ENCODE data around the gene MEIOB.
"Not testable (repeated sequence)": the region's sequence is repeated elsewhere in the genome, so short reads cannot be mapped to it uniquely, and the experiment has no call there.

Gene MEIOB

DNA sequence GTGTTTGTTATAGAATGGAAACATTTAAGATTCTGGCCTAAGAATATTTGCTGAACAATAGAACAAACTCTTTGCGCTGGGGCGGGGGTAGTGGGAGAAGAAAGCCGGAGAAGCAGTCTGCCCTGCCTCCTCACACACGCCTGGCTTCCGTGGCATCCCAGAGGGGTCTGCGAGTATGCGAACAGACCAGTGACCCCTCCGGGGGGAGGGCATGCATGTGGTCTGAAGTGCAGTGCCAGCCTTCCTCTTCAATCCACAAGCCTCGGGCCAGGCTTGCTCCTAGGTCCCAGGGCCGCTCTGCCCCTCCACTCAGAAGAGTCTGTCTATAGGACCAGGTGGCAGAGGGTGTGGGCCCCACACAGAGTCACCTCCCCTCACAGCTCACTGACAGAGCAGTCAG lies 64.3 kb downstream of the MEIOB start:
- no peak for DNase-seq

DNA sequence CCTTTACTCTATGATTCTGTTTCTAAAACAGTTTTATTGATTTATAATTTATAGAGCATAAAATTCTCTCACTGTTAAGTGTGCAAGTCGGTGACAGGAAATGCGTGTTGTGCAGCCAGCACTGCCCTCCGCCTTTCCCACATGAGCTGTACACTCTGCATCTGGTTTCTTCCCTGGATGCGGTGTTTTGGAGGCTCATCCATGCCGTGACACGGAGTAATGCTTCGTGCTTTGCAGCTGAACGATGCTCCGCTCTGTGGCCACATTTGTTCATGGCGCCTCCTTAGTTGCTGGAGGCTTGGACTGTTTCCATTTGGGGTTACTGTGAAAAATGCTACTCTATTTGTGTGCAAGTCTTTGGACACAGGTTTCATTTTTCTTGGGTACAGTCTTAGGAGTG lies 71.3 kb downstream of the MEIOB start:
- DNase-seq, result no peak

DNA sequence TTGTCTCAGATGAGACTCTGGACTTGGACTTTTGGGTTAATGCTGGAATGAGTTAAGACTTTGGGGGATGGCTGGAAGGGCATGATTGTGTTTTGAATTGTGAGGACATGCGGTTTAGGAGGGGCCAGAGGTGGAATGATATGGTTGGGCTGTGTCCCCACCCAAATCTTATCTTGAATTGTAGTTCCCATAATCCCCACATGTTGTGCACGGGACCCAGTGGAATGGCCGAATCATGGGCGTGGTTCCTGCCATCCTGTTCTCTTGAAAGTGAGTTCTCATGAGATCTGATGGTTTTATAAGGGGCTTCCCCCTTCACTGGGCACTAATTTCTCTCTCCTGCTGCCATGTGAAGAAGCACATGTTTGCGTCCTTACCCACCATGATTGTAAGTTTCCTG lies 72.7 kb downstream of the MEIOB start:
- not testable (repeated sequence) for DNase-seq

DNA sequence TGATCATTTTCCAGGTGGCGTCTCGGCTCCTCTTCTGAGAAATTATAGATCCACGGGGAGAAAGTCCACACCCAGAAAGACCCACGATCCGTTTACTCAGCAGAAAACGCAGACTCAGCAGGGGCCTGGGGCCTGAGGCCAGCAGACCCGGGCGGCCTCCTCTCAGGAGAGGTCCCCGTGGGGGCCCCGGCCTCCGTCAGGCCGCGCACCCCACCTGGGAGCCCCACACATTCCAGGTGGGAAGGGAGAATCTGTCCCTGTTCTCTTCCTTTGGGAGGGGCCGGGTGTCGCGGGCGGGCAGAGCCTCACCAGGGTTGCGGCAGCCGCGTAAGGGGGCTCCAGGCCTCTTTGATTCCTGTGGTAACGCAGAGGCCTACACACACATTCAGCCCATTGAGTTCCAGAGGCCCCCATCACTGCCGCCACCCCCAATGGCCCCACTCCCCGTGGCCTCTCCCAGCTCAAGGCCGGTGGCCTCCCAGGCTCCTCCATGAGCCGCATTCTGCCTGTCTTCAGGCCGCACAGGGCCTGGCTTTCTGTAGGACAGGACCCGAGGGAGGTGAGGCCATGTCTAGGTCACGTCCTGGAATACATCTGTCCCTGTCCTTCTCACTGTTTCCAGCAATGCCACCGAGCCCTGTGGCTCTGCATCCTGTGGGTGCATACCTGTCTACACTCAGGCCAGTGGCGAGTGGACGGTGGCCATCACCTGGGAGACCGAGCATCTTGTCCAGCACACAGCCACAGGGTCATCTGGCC lies 76.9 kb downstream of the MEIOB start:
- DNase-seq, result peak; percentile 38

DNA sequence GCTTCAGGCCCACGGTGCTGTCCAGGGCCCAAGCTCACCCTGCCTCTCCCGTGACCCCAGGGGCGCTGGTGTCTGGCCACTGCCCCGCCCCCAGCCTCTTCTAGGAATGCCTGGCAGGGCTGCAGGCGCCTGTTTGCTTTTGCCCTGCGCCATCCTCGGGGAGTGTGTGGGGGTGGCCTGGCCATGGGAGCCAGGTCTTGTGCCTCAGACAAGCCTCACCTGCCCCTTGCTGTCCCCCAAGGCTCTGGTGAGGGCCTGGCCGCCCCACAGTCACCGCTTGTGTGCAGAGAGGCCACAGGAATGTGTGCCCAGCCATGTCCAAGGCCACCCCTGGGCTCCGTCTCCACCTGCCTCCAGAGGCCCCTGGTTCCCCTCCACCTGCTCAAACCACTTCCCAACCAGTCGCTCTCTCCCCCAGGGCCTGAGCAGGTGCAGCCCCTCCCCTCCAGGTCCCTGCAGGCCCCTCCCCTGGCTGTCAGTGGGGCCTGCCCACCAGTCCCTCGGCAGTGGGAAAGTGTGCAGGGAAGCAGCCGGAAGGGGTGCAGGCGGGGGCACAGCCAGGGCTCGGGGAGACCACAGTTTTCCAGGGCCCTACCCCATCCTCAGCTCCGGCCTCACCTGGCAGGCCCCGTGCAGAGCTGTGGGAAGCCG lies 77.6 kb downstream of the MEIOB start:
- DNase-seq, result peak; percentile 52

DNA sequence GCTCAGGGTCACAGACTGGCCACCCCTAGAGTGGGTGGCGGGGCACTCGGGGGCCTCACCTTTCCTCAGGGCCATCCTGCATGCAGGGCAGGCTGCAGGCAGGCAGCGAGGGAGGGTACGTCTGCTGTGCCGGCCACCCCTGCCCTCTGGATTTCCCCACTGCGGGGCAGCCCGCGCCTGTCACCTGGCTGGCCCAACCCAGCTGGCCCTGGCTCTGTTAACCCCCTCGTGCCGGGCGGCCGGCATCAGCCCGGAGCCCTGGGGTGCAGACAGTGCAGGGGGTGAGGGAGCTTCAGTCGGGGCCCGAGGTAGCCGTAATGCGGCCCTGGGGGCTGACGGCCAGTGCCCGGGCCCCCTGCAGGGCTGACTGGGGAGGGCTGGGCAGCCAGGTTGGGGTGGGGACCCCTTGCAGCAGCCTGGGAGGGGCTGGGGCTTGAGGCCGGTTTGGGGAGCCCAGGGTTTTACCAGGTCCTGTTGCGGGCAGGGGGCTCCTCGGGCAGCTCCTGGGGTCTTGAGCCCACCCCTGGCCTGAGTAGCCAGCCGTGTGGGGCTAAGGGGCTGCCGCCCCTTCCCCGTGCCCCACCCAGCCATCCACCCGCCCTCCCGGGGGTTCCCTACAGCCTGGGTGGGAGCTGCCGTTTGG lies 78.3 kb downstream of the MEIOB start, which contains the start of gene IGFALS:
TSS of gene IGFALS (minus strand) at position 128 of the 643 bp plus-strand sequence. CDS start at position 75, 53 bp downstream.
- no peak for DNase-seq

DNA sequence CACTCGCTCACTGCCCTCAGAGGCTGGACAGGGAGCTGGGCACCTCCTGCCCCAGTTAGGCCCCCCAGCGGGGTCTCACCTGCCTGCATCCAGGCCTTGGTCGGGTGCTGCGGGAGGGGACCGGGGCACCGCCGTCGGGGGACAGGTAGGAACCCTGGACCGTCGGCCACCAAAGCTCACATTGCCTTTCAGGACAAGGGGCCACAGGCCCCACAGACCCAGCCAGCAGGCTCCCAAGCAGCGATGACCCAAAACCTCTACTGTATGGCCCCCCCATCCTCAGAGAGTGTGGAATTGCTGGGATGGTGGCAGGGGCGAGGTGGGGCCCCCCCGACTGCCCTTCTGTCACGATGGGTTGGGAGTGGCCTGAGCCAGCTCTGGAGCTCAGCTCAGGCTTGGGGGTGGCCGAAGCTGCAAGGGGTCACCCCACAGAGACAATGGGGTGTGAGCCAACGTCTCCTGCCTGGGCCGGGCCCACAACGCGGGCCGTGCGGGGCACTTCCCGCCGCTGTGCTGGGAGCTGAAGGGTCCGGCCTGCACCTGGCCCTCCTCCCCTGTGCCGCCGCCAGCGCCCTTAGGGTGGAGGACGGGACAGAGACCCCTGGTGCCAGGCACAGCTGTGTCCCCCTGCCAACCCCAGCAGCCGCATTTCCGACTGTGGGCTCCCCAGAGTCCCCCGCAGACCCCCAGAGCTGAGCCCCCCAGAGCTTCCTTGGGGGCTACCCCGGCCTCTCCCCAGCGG lies 79.0 kb downstream of the MEIOB start:
- no peak for DNase-seq

DNA sequence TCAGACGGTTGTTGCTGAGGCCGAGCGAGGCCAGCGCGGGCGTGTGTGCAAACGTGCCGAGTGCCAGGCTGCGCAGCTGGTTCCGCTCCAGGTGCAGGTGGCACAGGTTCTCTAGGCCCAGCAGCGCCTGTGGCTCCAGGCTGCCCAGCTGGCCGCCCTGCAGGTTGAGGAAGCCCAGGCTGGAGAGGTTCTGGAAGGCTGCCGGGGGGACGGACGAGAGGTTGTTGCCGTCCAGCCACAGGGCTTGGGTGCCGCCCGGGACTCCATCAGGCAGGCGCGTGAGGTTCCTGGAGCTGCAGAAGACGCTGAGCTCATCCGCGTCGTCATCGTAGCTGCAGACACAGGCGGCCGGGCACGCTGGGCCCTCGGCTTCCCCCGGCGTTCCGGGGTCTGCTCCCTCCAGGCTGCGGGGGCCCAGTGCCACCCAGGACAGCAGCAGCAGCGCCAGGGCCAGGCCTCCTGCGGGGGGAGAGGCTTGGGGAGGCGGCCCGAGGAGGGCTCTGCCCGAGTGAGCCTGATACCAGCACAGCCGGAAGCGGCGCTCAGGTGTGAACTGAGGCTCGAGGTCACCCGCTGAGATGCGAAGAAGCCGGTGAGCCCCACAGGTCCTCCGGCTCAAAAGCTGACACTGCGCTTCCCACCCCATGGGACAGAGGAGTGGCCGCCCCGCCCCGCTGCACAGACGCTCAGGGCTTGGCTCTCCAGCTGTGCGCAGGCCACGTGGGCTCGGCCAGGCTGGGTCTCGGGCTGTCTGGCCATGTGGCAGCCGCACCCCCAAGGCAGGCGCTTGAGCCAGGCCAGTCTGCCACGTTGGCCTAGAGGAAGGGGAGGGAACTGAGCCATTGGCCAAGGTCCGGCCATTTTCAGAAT lies 79.8 kb downstream of the MEIOB start:
- peak; percentile 51 for DNase-seq

DNA sequence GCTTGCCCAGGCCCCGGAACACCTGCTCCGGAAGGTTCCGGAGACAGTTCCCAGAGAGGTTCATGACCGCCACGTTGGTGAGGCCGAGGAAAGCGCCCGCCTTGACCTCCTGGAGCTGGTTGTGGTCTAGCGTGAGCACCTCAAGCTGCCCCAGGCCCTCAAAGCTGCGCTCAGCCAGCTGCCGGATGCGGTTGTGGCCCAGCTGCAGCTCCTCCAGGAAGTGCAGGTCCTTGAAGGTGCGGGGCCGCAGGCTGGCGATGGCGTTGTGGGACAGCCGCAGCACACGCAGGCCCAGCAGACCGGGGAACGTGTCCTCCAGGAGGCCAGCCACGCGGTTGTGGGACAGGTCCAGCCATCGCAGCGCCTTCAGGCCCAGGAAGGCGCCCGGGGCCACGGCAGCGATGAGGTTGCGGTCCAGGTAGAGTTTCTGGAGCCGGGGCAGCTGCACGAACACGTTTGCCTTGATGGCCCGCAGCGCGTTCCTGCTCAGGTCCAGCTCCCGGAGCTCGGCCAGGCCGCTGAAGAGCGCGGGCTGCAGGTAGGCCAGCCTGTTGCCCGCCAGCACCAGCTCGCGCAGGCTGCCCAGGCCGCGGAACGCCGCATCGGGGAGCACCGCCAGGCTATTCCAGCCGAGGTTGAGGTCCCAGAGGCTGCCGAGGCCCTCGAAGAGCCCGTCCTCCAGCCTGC lies 80.6 kb downstream of the MEIOB start:
- DNase-seq, result peak; percentile 50

DNA sequence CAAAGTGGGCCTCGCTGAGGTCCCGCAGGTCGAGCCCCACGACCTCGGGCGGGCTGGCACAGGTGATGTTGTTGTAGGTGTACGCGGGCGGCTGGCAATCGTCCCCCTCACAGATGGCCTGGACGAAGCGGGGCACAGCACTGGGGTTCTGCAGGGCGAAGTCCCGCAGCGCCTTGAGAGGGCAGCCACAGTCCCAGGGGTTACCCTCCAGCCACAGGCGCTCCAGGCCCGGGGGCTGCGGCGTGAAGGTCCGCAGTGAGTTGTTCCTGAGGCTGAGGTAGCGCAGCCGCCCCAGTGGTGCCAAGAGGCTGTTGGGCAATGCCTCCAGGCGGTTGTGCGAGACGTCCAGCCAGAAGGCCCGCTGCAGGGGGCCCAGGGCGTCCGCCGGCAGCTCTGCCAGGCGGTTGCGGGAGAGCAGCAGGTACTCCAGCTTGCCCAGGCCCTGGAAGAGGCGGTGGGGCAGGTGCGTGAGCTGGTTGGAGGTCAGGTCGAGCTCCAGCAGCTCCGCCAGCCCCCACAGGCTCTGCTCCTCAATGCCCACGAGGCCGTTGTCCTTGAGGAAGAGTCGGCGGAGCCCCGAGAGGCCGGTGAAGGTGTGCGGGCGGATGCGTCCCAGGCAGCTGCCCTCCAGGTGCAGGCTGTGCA lies 81.2 kb downstream of the MEIOB start:
- peak; percentile 42 for DNase-seq

DNA sequence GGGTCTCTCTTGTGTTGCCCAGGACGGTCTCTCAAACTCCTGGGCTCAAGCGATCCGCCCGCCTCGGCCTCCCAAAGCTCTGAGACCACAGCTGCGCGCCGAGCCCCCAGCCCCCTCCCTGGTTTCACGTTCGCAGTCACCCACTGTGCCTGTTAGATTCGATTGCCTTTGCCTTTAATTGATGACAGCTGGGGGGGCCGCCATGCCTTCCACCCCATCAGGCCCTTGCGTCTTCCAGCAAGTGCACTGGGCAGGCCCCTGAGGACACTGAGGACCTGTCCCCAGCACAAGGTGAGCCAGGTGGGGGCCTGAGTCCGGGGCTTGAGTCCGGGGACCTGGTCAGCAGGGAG lies 81.7 kb downstream of the MEIOB start:
- DNase-seq, result no peak

DNA sequence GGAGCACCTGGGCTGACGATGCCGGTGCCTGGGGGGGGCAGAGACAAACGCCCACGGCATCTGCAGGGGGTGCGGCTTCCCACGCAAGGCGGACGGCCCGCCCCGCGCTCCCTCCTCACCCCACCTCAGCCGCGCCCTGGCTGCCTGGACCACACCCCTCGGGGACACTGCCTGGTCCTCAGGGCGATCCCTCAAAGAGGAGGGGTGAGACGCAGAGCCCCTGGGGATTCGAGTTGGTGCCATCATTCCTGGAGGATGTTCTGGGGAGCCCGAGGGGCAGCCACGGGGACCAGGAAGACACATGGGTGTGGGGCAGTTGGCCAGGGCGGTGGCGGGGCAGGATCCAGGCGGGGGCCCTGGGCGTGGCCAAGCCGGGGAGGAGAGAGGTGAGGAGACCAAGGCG lies 82.3 kb downstream of the MEIOB start:
- DNase-seq, result peak; percentile 37

DNA sequence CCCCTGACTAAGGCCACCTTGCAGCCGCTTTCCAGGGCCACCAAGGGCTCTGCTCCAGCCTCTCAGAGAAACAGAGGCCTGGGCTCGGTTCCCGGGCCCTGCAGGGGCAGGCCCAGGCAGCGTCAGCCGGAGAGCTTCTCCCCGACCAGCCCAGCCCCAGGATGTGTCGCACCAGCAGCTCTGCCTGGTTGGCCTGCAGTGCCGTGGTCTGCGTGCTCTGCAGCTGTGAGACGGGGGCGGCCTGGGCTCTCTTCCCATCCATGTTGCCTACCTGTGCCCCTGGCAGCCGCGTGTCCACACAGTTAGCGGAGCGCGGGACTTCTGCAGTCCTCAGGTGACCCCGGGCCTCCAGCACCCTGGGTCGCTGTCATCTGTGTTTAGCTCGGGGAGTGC lies 83.3 kb downstream of the MEIOB start:
- peak; percentile 49 for DNase-seq

DNA sequence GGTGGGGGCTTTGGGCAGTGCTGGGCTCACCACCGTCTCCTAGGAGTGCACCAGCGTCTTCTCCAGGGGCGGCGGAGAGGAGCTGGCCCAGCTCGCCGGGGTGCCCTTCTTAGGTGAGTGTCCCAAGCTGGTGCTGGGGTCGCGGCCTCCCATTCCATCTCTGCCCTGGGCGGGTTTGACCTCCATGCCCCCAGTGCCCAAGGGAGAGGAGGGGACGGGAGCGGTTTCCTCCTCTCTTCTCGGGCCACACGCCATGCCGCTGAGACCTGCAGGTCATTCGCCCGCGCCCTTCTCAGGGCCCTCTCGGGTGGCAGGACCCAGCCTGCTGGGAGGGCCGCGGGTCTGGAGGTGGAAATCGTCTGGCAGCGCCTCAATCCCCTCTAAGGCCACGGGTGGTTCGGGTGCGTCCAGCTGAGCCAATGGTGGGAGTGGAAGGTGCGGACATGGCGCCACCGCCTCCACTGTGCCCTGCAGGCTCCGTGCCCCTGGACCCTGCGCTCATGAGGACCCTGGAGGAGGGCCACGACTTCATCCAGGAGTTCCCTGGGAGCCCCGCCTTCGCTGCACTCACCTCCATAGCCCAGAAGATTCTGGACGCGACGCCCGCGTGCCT lies 83.8 kb downstream of the MEIOB start:
- peak; percentile 47 for DNase-seq

DNA sequence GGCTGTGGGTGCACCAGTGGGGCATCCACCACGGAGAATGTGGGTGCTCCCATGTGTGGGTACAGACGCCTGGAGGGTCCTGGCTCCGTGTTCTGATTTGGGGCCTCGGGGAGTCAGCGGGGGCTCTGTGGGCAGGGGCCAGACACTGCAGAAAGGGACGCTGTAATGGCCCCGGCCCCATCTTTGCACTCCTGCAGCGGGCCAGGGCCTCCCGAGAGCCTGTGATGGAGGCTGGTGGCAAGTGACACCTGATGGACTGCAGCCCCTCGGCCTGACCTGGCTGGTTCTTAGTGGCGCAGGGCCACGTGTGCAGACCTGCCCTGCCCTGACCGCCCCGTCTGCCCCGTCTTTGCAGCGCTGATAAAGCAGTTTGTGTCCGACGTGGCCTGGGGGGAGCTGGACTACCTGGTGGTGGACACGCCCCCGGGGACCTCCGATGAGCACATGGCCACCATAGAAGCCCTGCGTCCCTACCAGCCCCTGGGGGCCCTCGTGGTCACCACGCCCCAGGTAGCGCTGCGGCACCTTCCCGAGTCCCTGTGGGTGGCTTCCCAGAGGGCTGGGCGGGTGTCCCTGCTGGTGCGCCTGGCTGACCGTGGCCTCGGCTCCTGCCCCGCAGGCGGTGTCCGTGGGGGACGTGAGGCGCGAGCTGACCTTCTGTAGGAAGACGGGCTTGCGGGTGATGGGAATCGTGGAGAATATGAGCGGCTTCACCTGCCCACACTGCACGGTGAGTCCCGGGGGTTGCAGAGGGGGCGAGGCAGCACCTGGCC lies 84.5 kb downstream of the MEIOB start:
- no peak for DNase-seq

DNA sequence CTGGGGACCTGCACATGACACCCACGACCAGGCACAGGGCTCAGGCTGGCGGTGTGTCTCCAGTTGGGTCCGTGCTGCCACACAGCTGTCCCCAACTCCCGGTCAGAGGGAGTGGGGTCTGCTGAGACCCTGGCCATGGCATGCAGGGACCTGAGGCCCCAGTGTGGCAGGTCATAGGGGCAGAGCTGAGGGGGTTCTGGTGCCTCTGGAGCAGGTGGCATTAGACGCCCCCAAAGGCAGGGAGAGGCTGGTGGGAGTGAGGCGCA lies 85.0 kb downstream of the MEIOB start:
- DNase-seq, result no peak

DNA sequence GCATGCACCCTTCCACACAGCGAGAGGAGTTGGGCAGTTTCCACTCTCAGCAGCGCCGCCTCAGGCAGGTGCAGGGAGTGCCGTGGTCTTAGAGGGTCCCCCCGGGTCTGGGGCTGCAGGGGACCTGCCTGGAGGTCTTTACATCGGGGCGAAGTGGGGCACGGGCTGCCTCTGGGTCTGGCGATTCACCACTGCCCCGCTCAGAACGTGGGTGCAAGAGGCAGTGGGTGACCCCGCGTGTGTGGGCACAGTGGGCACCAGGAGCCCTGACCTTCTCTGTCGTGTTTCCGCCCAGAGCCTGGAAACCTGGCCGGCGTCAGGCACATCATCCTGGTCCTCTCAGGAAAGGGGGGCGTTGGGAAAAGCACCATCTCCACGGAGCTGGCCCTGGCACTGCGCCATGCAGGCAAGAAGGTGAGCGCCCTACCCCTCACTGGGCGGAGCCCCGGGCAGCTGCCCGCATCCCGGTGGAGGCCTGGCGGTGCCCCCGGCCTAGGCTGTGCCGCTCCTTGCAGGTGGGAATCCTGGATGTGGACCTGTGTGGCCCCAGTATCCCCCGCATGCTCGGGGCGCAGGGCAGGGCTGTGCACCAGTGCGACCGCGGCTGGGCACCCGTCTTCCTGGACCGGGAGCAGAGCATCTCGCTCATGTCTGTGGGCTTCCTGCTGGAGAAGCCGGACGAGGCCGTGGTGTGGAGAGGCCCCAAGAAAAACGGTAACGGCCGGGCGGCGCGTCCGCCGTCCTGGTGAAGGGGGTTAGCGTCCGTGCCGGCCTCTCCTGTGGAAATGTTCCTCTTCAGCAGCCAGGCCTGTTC lies 85.5 kb downstream of the MEIOB start:
- peak; percentile 49 for DNase-seq

DNA sequence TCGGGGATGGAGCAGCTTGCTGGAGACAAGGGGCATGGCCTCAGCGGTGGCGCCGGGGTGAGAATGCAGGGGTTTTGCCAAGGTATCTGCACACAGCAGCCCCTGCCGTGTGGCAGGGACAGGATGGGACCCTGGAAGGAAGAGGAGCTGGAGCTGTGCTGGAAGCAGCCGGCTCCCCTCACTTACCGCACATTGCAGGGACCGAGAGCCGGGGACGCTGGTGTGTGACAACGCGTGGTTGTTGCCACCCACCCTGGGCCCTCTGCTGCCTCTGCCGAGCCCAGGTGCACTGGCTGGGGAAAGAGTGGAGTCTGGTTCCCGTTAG lies 86.2 kb downstream of the MEIOB start:
- DNase-seq, result no peak
